Astrocyte of the cerebellum (primary cell): ENCODE measurements around the gene ADGRF1.

Experiments
- DNase-seq: peaks from one replicate; pipeline ENCODE4 v3.0.0-alpha.2; 2011; ENCODE audit warnings: low read depth
- H3K4me3 ChIP-seq: 2 replicates; pipeline ENCODE4 v1.5.1; 2011; ENCODE audit warnings: mild to moderate bottlenecking, low read depth, low read length, moderate library complexity
- in situ Hi-C: cut with HindIII; loops from 2 replicates; pipeline ENCODE4 v1.10.0; 2017; ENCODE audit warnings: low sequenced_read_pairs
- TF ChIP-seq, protein P1 (sequence below): IDR thresholded peaks from 2 replicates; pipeline ENCODE4 v1.5.1; 2012; ENCODE audit warnings: low read length, low read depth, moderate library complexity, mild to moderate bottlenecking; ENCODE audit errors: missing control alignments

The ADGRF1 gene

DNA sequence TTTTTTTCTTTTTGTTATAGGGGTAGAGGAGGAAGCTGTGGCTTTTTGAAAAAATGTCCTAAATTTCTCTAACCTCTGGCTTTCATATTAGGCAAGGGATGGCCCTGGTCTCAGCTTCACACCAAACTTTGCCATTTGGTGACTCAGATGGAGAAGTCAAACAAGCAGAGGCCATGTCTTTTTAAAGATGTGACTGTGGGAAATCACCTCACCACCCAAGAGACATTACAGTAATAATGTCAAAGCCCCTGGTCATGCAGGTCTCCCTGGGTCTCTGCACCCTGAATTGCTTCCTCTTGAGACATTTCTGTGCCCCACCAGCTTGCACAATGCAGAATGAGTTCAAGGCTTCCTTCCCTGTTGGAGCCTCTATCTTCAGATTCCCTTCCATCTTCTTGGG, 80.9 kb downstream of the ADGRF1 start:
- TF ChIP-seq, protein P1, sequence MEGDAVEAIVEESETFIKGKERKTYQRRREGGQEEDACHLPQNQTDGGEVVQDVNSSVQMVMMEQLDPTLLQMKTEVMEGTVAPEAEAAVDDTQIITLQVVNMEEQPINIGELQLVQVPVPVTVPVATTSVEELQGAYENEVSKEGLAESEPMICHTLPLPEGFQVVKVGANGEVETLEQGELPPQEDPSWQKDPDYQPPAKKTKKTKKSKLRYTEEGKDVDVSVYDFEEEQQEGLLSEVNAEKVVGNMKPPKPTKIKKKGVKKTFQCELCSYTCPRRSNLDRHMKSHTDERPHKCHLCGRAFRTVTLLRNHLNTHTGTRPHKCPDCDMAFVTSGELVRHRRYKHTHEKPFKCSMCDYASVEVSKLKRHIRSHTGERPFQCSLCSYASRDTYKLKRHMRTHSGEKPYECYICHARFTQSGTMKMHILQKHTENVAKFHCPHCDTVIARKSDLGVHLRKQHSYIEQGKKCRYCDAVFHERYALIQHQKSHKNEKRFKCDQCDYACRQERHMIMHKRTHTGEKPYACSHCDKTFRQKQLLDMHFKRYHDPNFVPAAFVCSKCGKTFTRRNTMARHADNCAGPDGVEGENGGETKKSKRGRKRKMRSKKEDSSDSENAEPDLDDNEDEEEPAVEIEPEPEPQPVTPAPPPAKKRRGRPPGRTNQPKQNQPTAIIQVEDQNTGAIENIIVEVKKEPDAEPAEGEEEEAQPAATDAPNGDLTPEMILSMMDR, result no peak

DNA sequence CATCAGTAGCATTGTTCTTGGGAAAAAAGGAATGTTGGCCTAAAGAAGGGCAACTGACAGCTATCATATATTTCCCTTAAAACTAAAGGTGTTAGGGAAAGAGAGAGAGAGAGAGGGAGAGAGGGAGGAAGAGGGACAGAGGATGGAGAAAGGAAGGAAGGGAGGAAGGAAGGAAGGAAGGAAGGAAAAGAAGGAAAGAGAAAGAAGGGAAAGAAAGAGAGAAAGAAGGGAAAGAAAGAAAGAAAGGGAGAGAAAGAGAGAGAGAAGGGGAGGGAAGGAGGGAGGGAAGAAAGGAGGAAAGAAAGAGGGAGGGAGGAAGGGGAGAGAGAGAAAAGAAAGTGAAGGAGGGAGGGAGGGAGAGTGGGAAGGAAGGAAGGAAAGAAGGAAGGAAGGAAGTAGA, 82.7 kb downstream of the ADGRF1 start:
- no peak for DNase-seq
- no peak overlapping the region for H3K4me3 ChIP-seq
- in situ Hi-C loops, result no loop called here
- TF ChIP-seq, protein P1, result no peak

More for the DNA sequence above, 80.9 kb downstream of the ADGRF1 start:
- H3K4me3 ChIP-seq, result no peak overlapping the region
- DNase-seq, result no peak
- in situ Hi-C loops, result no loop called here

DNA sequence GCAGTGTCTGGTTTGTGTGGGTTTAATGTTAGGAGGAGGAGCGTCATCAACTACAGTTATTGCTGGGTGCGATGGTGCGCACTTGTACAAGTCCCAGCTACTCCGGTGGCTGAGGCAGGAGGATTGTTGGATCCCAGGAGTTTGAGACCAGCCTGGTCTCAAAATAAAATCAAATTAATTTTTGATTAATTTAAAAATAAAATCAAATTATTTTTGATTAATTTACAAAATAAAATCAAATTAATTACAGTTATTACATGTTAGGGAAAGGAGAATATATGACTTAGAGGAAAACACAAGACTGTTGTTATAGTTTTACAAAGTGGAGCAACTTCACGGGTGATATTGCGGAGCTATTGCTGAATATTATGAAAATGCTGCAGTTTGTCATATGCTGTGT, 85.7 kb downstream of the ADGRF1 start:
- DNase-seq, result no peak
- in situ Hi-C loops, result no loop called here
- TF ChIP-seq, protein P1, result no peak
- no peak overlapping the region for H3K4me3 ChIP-seq

DNA sequence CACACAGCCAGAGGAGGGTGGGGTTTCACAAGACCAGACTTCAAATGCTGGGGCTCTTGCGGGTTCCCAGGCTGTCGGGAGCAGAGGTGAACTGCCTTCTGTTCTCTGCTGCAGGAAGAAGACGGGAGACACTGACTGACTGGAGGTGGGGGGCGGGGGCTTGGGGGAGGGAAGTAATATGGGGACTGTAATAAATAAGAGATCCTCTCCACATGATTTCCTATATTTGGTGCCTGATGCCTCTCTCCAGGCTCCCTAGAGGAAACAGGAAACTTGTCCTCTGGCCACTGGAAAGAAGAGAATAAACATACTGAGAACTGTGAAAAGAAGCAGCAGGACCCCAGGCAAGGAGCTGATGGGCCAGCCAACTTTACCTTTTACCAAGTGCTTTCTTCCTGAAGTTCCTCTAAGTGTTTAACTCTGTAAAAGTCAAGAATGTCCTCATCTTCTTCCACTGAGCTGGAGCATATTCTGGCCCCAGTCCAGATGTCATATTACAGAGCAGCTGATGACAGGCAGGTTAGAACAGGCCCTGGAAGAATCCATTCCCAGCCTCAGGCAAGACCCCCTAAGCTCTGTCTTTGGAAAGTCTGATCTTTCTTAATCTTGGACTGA, 87.2 kb downstream of the ADGRF1 start:
- TF ChIP-seq, protein P1, result no peak
- DNase-seq, result no peak
- no peak overlapping the region for H3K4me3 ChIP-seq
- in situ Hi-C loops, result no loop called here

DNA sequence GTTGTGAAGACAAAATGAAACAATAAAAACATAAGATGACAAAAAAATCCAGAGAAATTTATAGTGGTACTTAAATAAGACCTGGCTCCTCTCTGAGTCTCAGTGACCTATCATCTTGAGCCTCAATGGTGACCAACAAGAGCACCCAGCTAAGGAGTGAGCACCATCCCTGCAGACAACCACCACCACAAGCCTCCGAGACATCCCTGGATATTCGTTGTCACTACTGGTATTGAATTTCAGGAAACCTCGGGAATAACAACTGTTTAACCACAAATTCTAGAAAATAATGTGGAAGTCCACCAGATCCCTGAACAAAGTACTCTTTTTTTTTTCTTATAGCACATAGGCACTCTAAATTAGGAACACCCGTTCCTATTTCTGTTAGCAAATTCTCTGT, 88.2 kb downstream of the ADGRF1 start:
- TF ChIP-seq, protein P1, result no peak
- in situ Hi-C loops, result no loop called here
- H3K4me3 ChIP-seq, result no peak overlapping the region
- DNase-seq, result no peak

DNA sequence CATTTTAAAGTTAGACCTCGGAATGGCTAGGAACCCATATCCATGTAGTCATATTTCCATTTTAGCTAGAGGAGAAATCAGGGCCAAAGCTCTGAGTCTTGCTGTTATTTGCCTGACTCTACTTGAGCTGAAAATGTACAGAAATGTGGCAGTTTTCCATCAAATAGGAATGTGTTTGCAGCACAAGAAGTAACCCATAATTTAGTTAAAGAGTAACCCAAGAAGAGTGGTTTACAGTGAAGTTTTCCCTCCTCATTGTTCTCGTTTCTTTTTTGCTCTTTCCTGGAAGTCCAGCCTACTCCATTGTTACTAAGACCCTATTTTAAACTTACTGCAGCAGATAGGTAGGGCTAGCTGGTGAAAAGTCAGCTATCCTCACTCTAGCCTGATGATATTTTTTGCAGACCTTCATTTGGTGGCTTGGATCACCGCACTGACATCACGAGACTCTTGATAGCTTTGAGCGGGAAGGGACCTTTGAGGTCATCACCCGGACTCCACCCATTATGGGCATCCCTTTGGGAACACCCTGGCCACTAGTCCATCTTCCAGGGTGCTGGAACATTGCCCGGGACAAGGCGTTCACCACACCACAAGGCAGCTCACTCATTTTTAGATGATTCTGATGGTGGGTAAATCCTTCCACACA, 92.4 kb downstream of the ADGRF1 start:
- no peak overlapping the region for H3K4me3 ChIP-seq
- DNase-seq, result no peak
- TF ChIP-seq, protein P1, result no peak
- in situ Hi-C loops, result no loop called here
